Fibroblast of peridontal ligament (primary cell): ENCODE results near the gene LHX1.

Experiments used
- DNase-seq: peaks from one replicate; pipeline ENCODE4 v3.0.0-alpha.2; 2010; ENCODE audit errors: extremely low read depth

Gene LHX1

GRCh38 chr17:36937001-36937958 is at the start of gene LHX1:
TSS of gene LHX1 (plus strand) at chr17:36937475. CDS start at chr17:36938198, 723 bp downstream.
- no peak for DNase-seq

GRCh38 chr17:36888236-36888951 is 48.9 kb upstream of the LHX1 start:
- no peak for DNase-seq

GRCh38 chr17:36889770-36890349 is 47.4 kb upstream of the LHX1 start:
- DNase-seq = no peak

- no peak for DNase-seq
Observed at GRCh38 chr17:36890398-36891168, 46.7 kb upstream of the LHX1 start.

- DNase-seq = no peak
Observed at GRCh38 chr17:36892112-36892838, 45.0 kb upstream of the LHX1 start.

- no peak for DNase-seq
Observed at GRCh38 chr17:36894177-36894576, 43.1 kb upstream of the LHX1 start.

- DNase-seq = no peak
Observed at GRCh38 chr17:36894925-36895324, 42.4 kb upstream of the LHX1 start.

GRCh38 chr17:36899250-36900159 is 37.8 kb upstream of the LHX1 start:
- DNase-seq = no peak

GRCh38 chr17:36900160-36900512 is 37.1 kb upstream of the LHX1 start:
- DNase-seq = no peak

GRCh38 chr17:36901506-36901905 is 35.8 kb upstream of the LHX1 start:
- no peak for DNase-seq

GRCh38 chr17:36907407-36907806 is 29.9 kb upstream of the LHX1 start:
- no peak for DNase-seq

GRCh38 chr17:36910513-36910912 is 26.8 kb upstream of the LHX1 start:
- DNase-seq = no peak

- no peak for DNase-seq
Observed at GRCh38 chr17:36911001-36911400, 26.3 kb upstream of the LHX1 start.

GRCh38 chr17:36913132-36913531 is 24.1 kb upstream of the LHX1 start:
- no peak for DNase-seq

GRCh38 chr17:36918211-36918691 is 19.0 kb upstream of the LHX1 start:
- DNase-seq = no peak

GRCh38 chr17:36919407-36919968 is 17.8 kb upstream of the LHX1 start:
- no peak for DNase-seq

- no peak for DNase-seq
Observed at GRCh38 chr17:36920032-36921005, 17.0 kb upstream of the LHX1 start.

GRCh38 chr17:36921095-36921851 is 16.0 kb upstream of the LHX1 start:
- no peak for DNase-seq
